Natural killer cell (primary cell): ENCODE data around the gene ADGRL1. TPM values are rescaled to one million over a fixed set of nuclear protein-coding genes. Genes with fewer than 3 reads are reported as not detected.

Experiments used
- ATAC-seq, 3 donors: fragments of 150-1000 bp in 2 of 3; fragments of 200-7000 bp in 1 of 3; cut with Tn5 transposase; 1 replicate in 1 of 3; 2 replicates in 2 of 3; pipeline ENCODE4 v1.10.0; 2021; ENCODE audit warnings: mild to moderate bottlenecking in 2 of 3, moderate library complexity in 2 of 3
- DNase-seq, 2 donors: peaks; one replicate each; pipeline versions ENCODE4 v3.0.0 to v3.0.0-alpha.2; 2013 to 2021; ENCODE audit warnings: mixed read lengths in 1 of 2
- H3K27ac ChIP-seq: one replicate; pipeline ENCODE4 v1.5.1; 2013; ENCODE audit warnings: mild to moderate bottlenecking, low read length
- H3K27me3 ChIP-seq: one replicate; pipeline ENCODE4 v1.6.1; 2013; ENCODE audit warnings: low read length; ENCODE audit not compliant: control insufficient read depth, insufficient read depth
- H3K36me3 ChIP-seq: one replicate; pipeline ENCODE4 v1.6.1; 2013; ENCODE audit warnings: low read length; ENCODE audit not compliant: control insufficient read depth, insufficient read depth
- H3K4me1 ChIP-seq: one replicate; pipeline ENCODE4 v1.6.1; 2013; ENCODE audit warnings: low read length; ENCODE audit not compliant: control insufficient read depth, insufficient read depth
- H3K4me3 ChIP-seq: one replicate; pipeline ENCODE4 v1.5.1; 2013; ENCODE audit warnings: low read length
- H3K9me3 ChIP-seq: one replicate; pipeline ENCODE4 v1.6.1; 2013; ENCODE audit warnings: low read length; ENCODE audit not compliant: control insufficient read depth, insufficient read depth
- H3K27ac Mint-ChIP-seq, 2 donors: one replicate each; pipeline ENCODE4 v1.8.0; 2022; ENCODE audit warnings: mild to moderate bottlenecking in 2 of 2, mixed read lengths in 2 of 2, moderate library complexity in 1 of 2
- H3K27me3 Mint-ChIP-seq, 2 donors: one replicate each; pipeline ENCODE4 v1.8.0; 2022; ENCODE audit warnings: low read depth in 2 of 2, mixed read lengths in 2 of 2
- H3K36me3 Mint-ChIP-seq: one replicate; pipeline ENCODE4 v1.8.0; 2022; ENCODE audit warnings: mixed read lengths
- H3K4me1 Mint-ChIP-seq, 2 donors: one replicate each; pipeline ENCODE4 v1.8.0; 2022; ENCODE audit warnings: mixed read lengths in 2 of 2
- H3K4me3 Mint-ChIP-seq: one replicate; pipeline ENCODE4 v1.8.0; 2022; ENCODE audit warnings: mild to moderate bottlenecking, moderate library complexity, mixed read lengths
- H3K9me3 Mint-ChIP-seq, 2 donors: one replicate each; pipeline ENCODE4 v1.8.0; 2022; ENCODE audit warnings: mixed read lengths in 2 of 2
- WGBS: methylation state at CpG from one replicate; pipeline ENCODE4 v1.1.7; 2013; ENCODE audit warnings: missing lambda C conversion rate; ENCODE audit not compliant: insufficient coverage; 5-methylcytosine and 5-hydroxymethylcytosine counted together
- intact Hi-C: fragments of 100-400 bp; cut with micrococcal nuclease; formaldehyde crosslinking; loops from one replicate; pipeline ENCODE4 v1.14.2; 2022
- total RNA-seq, 4 donors: library from RNA; stranded (reverse); fragments of 120-200 nt in 1 of 4; gene quantifications; one replicate each; pipeline versions ENCODE4 v1.2.3 to v1.2.4, GENCODE V29; 2013 to 2022
- TF ChIP-seq, protein P1 (sequence below): fragments of 200-600 bp; IDR thresholded peaks from one replicate; pipeline ENCODE4 v1.8.0; 2022; ENCODE audit warnings: antibody characterized with exemption

The ADGRL1 gene
- total RNA-seq, 3 donors from 2014 or later (not counting 1 experiment from before 2014, with no cell fraction given) = 47.3 to 54.3 (median 52.7) TPM

- TF ChIP-seq, protein P1, sequence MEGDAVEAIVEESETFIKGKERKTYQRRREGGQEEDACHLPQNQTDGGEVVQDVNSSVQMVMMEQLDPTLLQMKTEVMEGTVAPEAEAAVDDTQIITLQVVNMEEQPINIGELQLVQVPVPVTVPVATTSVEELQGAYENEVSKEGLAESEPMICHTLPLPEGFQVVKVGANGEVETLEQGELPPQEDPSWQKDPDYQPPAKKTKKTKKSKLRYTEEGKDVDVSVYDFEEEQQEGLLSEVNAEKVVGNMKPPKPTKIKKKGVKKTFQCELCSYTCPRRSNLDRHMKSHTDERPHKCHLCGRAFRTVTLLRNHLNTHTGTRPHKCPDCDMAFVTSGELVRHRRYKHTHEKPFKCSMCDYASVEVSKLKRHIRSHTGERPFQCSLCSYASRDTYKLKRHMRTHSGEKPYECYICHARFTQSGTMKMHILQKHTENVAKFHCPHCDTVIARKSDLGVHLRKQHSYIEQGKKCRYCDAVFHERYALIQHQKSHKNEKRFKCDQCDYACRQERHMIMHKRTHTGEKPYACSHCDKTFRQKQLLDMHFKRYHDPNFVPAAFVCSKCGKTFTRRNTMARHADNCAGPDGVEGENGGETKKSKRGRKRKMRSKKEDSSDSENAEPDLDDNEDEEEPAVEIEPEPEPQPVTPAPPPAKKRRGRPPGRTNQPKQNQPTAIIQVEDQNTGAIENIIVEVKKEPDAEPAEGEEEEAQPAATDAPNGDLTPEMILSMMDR = no peak
- Histone ChIP-seq H3K9me3 (no peaks in the 10 kb centered on the region), H3K36me3 (no peaks in the 10 kb centered on the region), H3K4me3 (peak within 1 kb of the TSS; percentile 65), H3K27me3 (no peaks in the 10 kb centered on the region), H3K4me1 (peaks cover 52% of the 10 kb centered on the region), H3K27ac (peak within 1 kb of the TSS; percentile 99)
- H3K27me3 Mint-ChIP-seq = no peaks in the 10 kb centered on the region
- intact Hi-C loops = loop anchor here (1.0 to 5.0 kb wide), 3 partner anchors 19 to 35 kb away; partner anchors contain the start of genes ASF1B and SAMD1
- peak; percentile 98 to 99 for DNase-seq
- ATAC-seq = peak; percentile 85 to 96 (median 88)
- peaks cover 27 to 36% of the 10 kb centered on the region in 2 donors for H3K4me1 Mint-ChIP-seq
- peak within 1 kb of the TSS; percentile 94 to 97 for H3K27ac Mint-ChIP-seq
- no peaks in the 10 kb centered on the region for H3K36me3 Mint-ChIP-seq
- WGBS = under 1% methylated on average over 67 of the region's 67 CpGs
- H3K4me3 Mint-ChIP-seq = peak within 1 kb of the TSS; percentile 97
- H3K9me3 Mint-ChIP-seq = no peaks in the 10 kb centered on the region
Observed at GRCh38 chr19:14117668-14118164, 88.3 kb downstream of the ADGRL1 start, which contains the start of gene PRKACA. Gene PRKACA, minus strand, starts transcription at chr19:14117762. Its CDS starts 215 bp downstream, at chr19:14117547.

GRCh38 chr19:14116918-14117578 is 88.9 kb downstream of the ADGRL1 start:
- peak overlapping the region; percentile 87 for H3K4me3 Mint-ChIP-seq
- TF ChIP-seq, protein P1 = no peak
- no peaks in the 10 kb centered on the region for H3K36me3 Mint-ChIP-seq
- Histone ChIP-seq H3K27ac (peak overlapping the region; percentile 21), H3K4me1 (peaks cover 54% of the 10 kb centered on the region), H3K27me3 (no peaks in the 10 kb centered on the region), H3K9me3 (no peaks in the 10 kb centered on the region), H3K36me3 (no peaks in the 10 kb centered on the region), H3K4me3 (peak overlapping the region; percentile 65)
- H3K27ac Mint-ChIP-seq = peak overlapping the region; percentile 73 to 94
- intact Hi-C loops = loop anchor here (5.0 kb wide), 1 partner anchor 35 kb away; no protein-coding TSS in a partner anchor
- WGBS = 1% methylated on average over 33 of the region's 33 CpGs
- DNase-seq (peak; percentile 41 to 43), ATAC-seq (no peak)
- no peaks in the 10 kb centered on the region for H3K27me3 Mint-ChIP-seq
- no peaks in the 10 kb centered on the region for H3K9me3 Mint-ChIP-seq
- peaks cover 27 to 36% of the 10 kb centered on the region in 2 donors for H3K4me1 Mint-ChIP-seq

GRCh38 chr19:14116525-14116917 is 89.4 kb downstream of the ADGRL1 start:
- 44% methylated on average over 6 of the region's 6 CpGs for WGBS
- DNase-seq = peak in 1 of 2 donors; percentile 37

More at GRCh38 chr19:14116525-14116917, 89.4 kb downstream of the ADGRL1 start:
- Histone ChIP-seq H3K27ac (no peak overlapping the region), H3K36me3 (no peaks in the 10 kb centered on the region), H3K27me3 (no peaks in the 10 kb centered on the region), H3K4me3 (peak overlapping the region; percentile 65), H3K9me3 (no peaks in the 10 kb centered on the region), H3K4me1 (peaks cover 54% of the 10 kb centered on the region)
- TF ChIP-seq, protein P1 = no peak
- no peak for ATAC-seq
- no peaks in the 10 kb centered on the region for H3K27me3 Mint-ChIP-seq
- H3K27ac Mint-ChIP-seq = peak overlapping the region; percentile 45 to 94
- peak overlapping the region; percentile 87 for H3K4me3 Mint-ChIP-seq
- peaks cover 27 to 36% of the 10 kb centered on the region in 2 donors for H3K4me1 Mint-ChIP-seq
- H3K9me3 Mint-ChIP-seq = no peaks in the 10 kb centered on the region
- H3K36me3 Mint-ChIP-seq = no peaks in the 10 kb centered on the region
- intact Hi-C loops = loop anchor here (5.0 kb wide), 1 partner anchor 34 kb away; no protein-coding TSS in a partner anchor
